NK-92 (cell line): ENCODE results near the gene KIRREL3.

Experiments used
- DNase-seq: peaks from one replicate; lab custom pipeline; 2025; ENCODE audit not compliant: unreplicated experiment; lab: John Stamatoyannopoulos, UW

The KIRREL3 gene

GRCh38 chr11:126997641-126998040, 2.9 kb downstream of the KIRREL3 start:
- no peak for DNase-seq

- DNase-seq, result no peak
Measured at GRCh38 chr11:126997196-126997595, 3.4 kb downstream of the KIRREL3 start.

- no peak for DNase-seq
Measured at GRCh38 chr11:126996036-126996804, 4.3 kb downstream of the KIRREL3 start.

- no peak for DNase-seq
Measured at GRCh38 chr11:126993599-126993998, 7.0 kb downstream of the KIRREL3 start.

GRCh38 chr11:126992804-126993111, 7.8 kb downstream of the KIRREL3 start:
- no peak for DNase-seq

- DNase-seq, result no peak
Measured at GRCh38 chr11:126992065-126992803, 8.3 kb downstream of the KIRREL3 start.

- no peak for DNase-seq
Measured at GRCh38 chr11:126991596-126991995, 9.0 kb downstream of the KIRREL3 start.

- no peak for DNase-seq
Measured at GRCh38 chr11:126990716-126991480, 9.7 kb downstream of the KIRREL3 start.

- no peak for DNase-seq
Measured at GRCh38 chr11:126989942-126990715, 10.4 kb downstream of the KIRREL3 start.

- no peak for DNase-seq
Measured at GRCh38 chr11:126988655-126989054, 11.9 kb downstream of the KIRREL3 start.

GRCh38 chr11:126981635-126982034, 18.9 kb downstream of the KIRREL3 start:
- no peak for DNase-seq

- DNase-seq, result no peak
Measured at GRCh38 chr11:126978911-126979310, 21.7 kb downstream of the KIRREL3 start.

- DNase-seq, result no peak
Measured at GRCh38 chr11:126978165-126978564, 22.4 kb downstream of the KIRREL3 start.

GRCh38 chr11:126973051-126973450, 27.5 kb downstream of the KIRREL3 start:
- DNase-seq, result no peak

- DNase-seq, result no peak
Measured at GRCh38 chr11:126971305-126971704, 29.3 kb downstream of the KIRREL3 start.

GRCh38 chr11:126969865-126970479, 30.6 kb downstream of the KIRREL3 start:
- no peak for DNase-seq

GRCh38 chr11:126968915-126969314, 31.7 kb downstream of the KIRREL3 start:
- DNase-seq, result no peak

GRCh38 chr11:126965331-126965730, 35.2 kb downstream of the KIRREL3 start:
- DNase-seq, result no peak

GRCh38 chr11:126963603-126964363, 36.8 kb downstream of the KIRREL3 start:
- no peak for DNase-seq

- no peak for DNase-seq
Measured at GRCh38 chr11:126963115-126963514, 37.5 kb downstream of the KIRREL3 start.
